Heart right ventricle (tissue), 16 donors: ENCODE data around the gene SLC45A3. TPM values are rescaled to one million over a fixed set of nuclear protein-coding genes. Genes with fewer than 3 reads are reported as not detected.
A peak's percentile ranks its signal among the peaks of the same experiment; 100 is the strongest.

Source experiments
- ATAC-seq, 8 donors: fragments of 200-7000 bp; cut with Tn5 transposase; one replicate each; pipeline ENCODE4 v1.9.1; 2020; ENCODE audit warnings: mild to moderate bottlenecking in 8 of 8, moderate library complexity in 8 of 8, moderate number of reproducible peaks in 1 of 8
- DNase-seq, 2 donors: peaks; one replicate each; pipeline ENCODE4 v3.0.0-alpha.2; 2020
- H3K27ac ChIP-seq, 10 donors: fragments of 200-600 bp; sonication (generic) in 2 of 10; one replicate each; pipeline versions ENCODE4 v1.5.0 to v1.8.0; 2020 to 2022; ENCODE audit warnings: mild to moderate bottlenecking in 3 of 10
- H3K27me3 ChIP-seq, 7 donors: fragments of 200-600 bp; one replicate each; pipeline ENCODE4 v1.8.0; 2021 to 2022; ENCODE audit warnings: mild to moderate bottlenecking in 2 of 7
- H3K36me3 ChIP-seq, 9 donors: fragments of 200-600 bp; sonication (generic) in 1 of 9; one replicate each; pipeline versions ENCODE4 v1.5.0 to v1.8.0; 2020 to 2022; ENCODE audit warnings: mild to moderate bottlenecking in 2 of 9
- H3K4me1 ChIP-seq, 9 donors: fragments of 200-600 bp; sonication (generic) in 1 of 9; one replicate each; pipeline versions ENCODE4 v1.5.0 to v1.8.0; 2020 to 2022; ENCODE audit warnings: mild to moderate bottlenecking in 4 of 9
- H3K4me3 ChIP-seq, 10 donors: fragments of 200-600 bp; sonication (generic) in 2 of 10; one replicate each; pipeline versions ENCODE4 v1.5.0 to v1.8.0; 2020 to 2022; ENCODE audit warnings: mild to moderate bottlenecking in 7 of 10, moderate library complexity in 2 of 10
- H3K9me3 ChIP-seq, 11 donors: fragments of 200-600 bp in 10 of 11; sonication (generic) in 2 of 11; one replicate each; pipeline versions ENCODE4 v1.5.0 to v1.8.0; 2013 to 2022; ENCODE audit warnings: mild to moderate bottlenecking in 2 of 11, control low read depth in 1 of 11, moderate library complexity in 1 of 11
- CTCF ChIP-seq, 9 donors: fragments of 200-600 bp; sonication (generic) in 2 of 9; IDR thresholded peaks; one replicate each; pipeline versions ENCODE4 v1.5.0 to v1.8.0; 2021 to 2022; ENCODE audit warnings: antibody characterized with exemption in 9 of 9, mild to moderate bottlenecking in 5 of 9, moderate library complexity in 1 of 9
- WGBS, 2 donors: extraction: QIAGEN DNeasy Blood & Tissue Kit; methylation state at CpG; one replicate each; pipeline ENCODE4 v1.1.7; 2013; ENCODE audit warnings: inconsistent platforms in 1 of 2; 5-methylcytosine and 5-hydroxymethylcytosine counted together
- intact Hi-C, 10 donors: fragments of 100-400 bp; cut with DNase I; formaldehyde crosslinking; loops; one replicate each; pipeline versions ENCODE4 v1.11.1 to v1.14.2; 2022
- polyA plus RNA-seq, 2 donors: library from polyadenylated mRNA; stranded (reverse); fragments of 200-250 nt; gene quantifications; one replicate each; pipeline ENCODE4 v1.2.3, GENCODE V29; 2013
- total RNA-seq, 10 donors: library from RNA; stranded (reverse); fragmentation: NEBNext Ultra II Directional in 3 of 10; extraction: Animal tissue kit (Norgen Biotek cat#: 25700) in 3 of 10; gene quantifications; one replicate each; pipeline versions ENCODE4 v1.2.1 to v1.2.4, GENCODE V29; 2021 to 2023
- donor health status: Arrhythmogenic right ventricular cardiomyopathy.
- donor health status: ischemic (EF 13 %, LVEDD 7.1; RV severe dilation, severe dysfunction).
- donor health status: healthy with polysubstance abuse.
- donor health status: DM: no; HTN: yes; CAD: no.
- donor health status: DM: no; HTN: no; CAD: no.
- donor health status: ischemic (EF 25% LVEDD 6.9; RV normal size, moderate dysfunction).
- donor health status: ischemic (EF 25% LVEDD 5.7; RV mildly dilated, moderate dysfunction).
- donor health status: healthy.
- donor health status: DM: yes; HTN: yes; CAD: no.
- donor health status: Ischemic cardiomyopathy.
- donor health status: ischemic (EF 35%, LVEDD 5.7; RV mildly dilated, moderate dysfunction).
- donor health status: nonischemic (EF 11% LVEDD 7.7; RV severe dilation, severe dysfunction).
- donor health status: DM: yes; HTN: yes; CAD: no.
- donor health status: PGD.
- donor health status: ischemic (EF 29% LVEDD 5.4; RV normal size, mild dysfunction).
- donor health status: nonischemic (EF 23%, LVEDD 6.1; RV moderate dilation, normal function).

The SLC45A3 gene
- total and polyA plus RNA-seq, 12 donors, result 1.4 to 7.9 (median 2.2) TPM

DNA sequence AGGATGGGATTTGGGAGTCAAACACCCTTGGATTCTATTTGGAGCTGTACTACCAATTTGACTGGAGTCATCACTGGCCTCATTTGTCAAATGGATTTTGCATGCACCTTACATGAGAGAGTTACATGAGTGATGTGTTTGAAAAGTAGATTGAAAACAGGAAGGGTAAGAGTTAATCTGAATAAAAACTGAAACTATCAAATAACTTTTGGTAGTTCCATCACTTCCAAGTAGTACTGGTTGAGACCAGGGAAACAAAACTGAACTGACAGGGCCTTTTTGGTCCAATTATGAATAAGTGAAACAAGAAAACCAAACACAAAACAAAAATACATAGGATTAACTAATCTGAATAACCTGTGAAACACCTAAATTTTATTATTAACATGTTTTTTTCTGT, 39.5 kb upstream of the SLC45A3 start:
- TF ChIP-seq CTCF (IDR thresholded peaks at IDR 0.05), result no peak
- no peaks in the 10 kb centered on the region for H3K9me3 ChIP-seq
- H3K27ac ChIP-seq, result no peak overlapping the region
- peaks cover 0 to 6% (median 0%) of the 10 kb centered on the region in 9 donors for H3K4me1 ChIP-seq
- DNase-seq (no peak), ATAC-seq (no peak)
- H3K4me3 ChIP-seq, result no peak overlapping the region
- H3K27me3 ChIP-seq, result no peaks in the 10 kb centered on the region
- peaks cover 0 to 100% (median 60%) of the 10 kb centered on the region in 9 donors for H3K36me3 ChIP-seq
- intact Hi-C loops, result loop anchor here in 1 of 10 donors (10.0 kb wide), 1 partner anchor 125 kb away; no protein-coding TSS in a partner anchor

- DNase-seq, result no peak
- H3K27me3 ChIP-seq, result no peaks in the 10 kb centered on the region
These were observed 38.7 kb upstream of the SLC45A3 start for GRCh38 chr1:205719015-205719414.

GRCh38 chr1:205716371-205717132, 36.2 kb upstream of the SLC45A3 start:
- Histone ChIP-seq H3K9me3 (no peaks in the 10 kb centered on the region), H3K4me3 (no peak overlapping the region), H3K27me3 (no peaks in the 10 kb centered on the region), H3K36me3 (peaks cover 0 to 85% (median 55%) of the 10 kb centered on the region in 9 donors), H3K4me1 (peaks cover 0 to 9% (median 0%) of the 10 kb centered on the region in 9 donors), H3K27ac (no peak overlapping the region)
- 86 to 87% methylated on average over 7 of the region's 7 CpGs for WGBS, 2 donors
- intact Hi-C loops, result loop anchor here in 1 of 10 donors (10.0 kb wide), 1 partner anchor 122 kb away; no protein-coding TSS in a partner anchor
- ATAC-seq (no peak), DNase-seq (no peak)
- TF ChIP-seq CTCF (IDR thresholded peaks at IDR 0.05), result no peak

More at GRCh38 chr1:205719015-205719414, 38.7 kb upstream of the SLC45A3 start:
- ATAC-seq, result no peak
- Histone ChIP-seq H3K4me3 (no peak overlapping the region), H3K9me3 (no peaks in the 10 kb centered on the region), H3K36me3 (peaks cover 0 to 100% (median 55%) of the 10 kb centered on the region in 9 donors), H3K4me1 (peaks cover 0 to 9% (median 0%) of the 10 kb centered on the region in 9 donors), H3K27ac (no peak overlapping the region)
- intact Hi-C loops, result loop anchor here in 1 of 10 donors (10.0 kb wide), 1 partner anchor 124 kb away; no protein-coding TSS in a partner anchor
- 73% methylated on average over 3 of the region's 3 CpGs for WGBS, 2 donors
- no peak for TF ChIP-seq CTCF (IDR thresholded peaks at IDR 0.05)

DNA sequence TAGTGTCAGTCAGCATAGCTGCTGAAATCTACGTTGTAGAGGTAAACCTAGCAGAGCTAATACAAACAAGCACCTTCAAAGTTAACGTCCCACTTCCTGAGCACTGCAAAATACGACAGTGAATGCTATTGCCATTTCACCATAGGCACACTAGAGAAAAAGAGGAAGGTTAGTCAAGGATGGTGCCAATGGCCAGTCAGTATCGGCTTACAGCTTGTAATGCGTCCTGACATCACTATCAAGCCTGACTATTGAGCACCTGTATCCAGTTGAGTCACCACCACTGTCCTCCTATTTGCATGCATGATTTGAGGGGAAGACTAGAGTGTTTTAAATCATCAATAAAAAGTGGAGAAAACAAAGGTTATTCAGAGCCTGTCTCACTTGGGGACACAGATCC, 35.3 kb upstream of the SLC45A3 start:
- Histone ChIP-seq H3K4me1 (peaks cover 0 to 18% (median 7%) of the 10 kb centered on the region in 9 donors), H3K27me3 (no peaks in the 10 kb centered on the region), H3K4me3 (no peak overlapping the region), H3K27ac (no peak overlapping the region), H3K36me3 (peaks cover 0 to 79% (median 50%) of the 10 kb centered on the region in 9 donors), H3K9me3 (no peaks in the 10 kb centered on the region)
- ATAC-seq (peak in 2 of 8 donors; percentile 14 to 26), DNase-seq (no peak)
- TF ChIP-seq CTCF (IDR thresholded peaks at IDR 0.05), result no peak
- 79 to 81% methylated on average over 5 of the region's 5 CpGs for WGBS, 2 donors
- intact Hi-C loops, result loop anchor here in 1 of 10 donors (10.0 kb wide), 1 partner anchor 121 kb away; no protein-coding TSS in a partner anchor
